HG02970 (cell line): ENCODE data around the gene LRRC4C.

Experiments used
- ATAC-seq: cut with Tn5 transposase; IDR thresholded peaks from one replicate; pipeline ENCODE4 v1.9.1; 2021; ENCODE audit warnings: mild to moderate bottlenecking, moderate library complexity, moderate number of reproducible peaks; ENCODE audit not compliant: unreplicated experiment, low FRiP score

The LRRC4C gene

DNA sequence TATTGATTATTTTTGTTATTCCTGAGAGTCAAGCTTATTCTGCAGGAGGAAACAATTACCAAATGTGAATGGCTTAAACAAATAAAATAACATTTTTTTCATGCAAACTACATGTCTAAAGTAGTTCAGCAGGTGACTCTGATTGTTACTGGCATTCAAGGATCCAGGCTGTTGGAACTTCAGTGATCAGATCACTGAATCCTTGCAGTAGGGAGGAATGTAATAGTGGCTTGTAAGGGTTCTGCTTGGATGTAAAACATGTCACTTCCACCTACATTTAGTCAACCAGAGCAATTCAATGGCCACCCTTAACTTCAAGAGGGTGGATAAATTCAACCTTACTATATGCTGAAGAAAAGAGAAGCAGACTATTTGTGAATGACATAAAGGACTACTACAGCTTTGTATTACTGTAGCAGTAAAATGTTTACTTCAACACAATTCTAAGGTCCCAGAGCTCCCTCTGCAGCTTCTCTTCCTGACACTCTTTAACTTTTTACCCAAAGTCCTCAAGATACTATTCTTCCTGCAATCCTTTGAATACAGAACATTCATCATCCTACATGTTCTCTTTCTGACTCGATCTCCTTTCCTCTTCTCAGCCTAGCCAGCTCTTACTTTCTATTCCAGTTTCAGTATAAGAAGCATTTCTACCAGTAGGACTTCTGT lies 284.0 kb downstream of the LRRC4C start:
- no peak for ATAC-seq

DNA sequence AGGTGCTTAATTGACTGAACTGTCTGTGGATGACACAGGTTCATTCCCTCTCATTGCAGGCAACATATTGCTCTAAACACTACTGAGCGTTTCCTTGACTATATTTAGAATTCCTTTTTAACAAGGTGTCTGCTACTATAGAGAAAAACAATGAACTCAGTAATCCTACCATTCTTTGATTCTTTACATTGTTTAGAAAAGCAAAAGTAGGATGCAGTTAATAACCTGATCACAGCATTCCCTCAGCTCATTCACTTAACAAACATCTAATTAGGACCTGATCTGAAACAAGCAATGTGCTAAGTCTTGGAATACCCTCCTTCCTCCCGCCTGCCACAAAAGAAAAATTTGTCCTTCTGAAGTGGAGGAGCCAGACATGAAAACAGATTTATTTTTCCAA lies 313.1 kb downstream of the LRRC4C start:
- no peak for ATAC-seq

DNA sequence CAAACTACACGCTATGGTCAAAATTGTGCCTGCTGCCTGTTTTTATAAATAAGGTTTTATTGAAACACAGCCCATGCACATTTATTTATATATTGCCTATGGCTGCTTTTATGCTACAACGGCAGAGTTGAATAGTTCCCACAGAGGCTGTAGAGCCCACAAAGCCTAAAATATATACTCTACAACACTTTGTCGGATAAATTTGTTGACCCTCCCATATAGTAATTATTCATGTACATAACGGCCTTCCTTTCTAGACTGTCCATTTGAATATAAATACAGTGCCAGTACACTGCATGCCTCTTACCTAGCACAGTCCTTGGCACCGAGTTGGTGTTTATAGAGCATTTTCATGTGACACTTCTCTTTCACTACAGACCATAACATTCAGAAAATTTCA lies 314.0 kb downstream of the LRRC4C start:
- ATAC-seq: no peak

DNA sequence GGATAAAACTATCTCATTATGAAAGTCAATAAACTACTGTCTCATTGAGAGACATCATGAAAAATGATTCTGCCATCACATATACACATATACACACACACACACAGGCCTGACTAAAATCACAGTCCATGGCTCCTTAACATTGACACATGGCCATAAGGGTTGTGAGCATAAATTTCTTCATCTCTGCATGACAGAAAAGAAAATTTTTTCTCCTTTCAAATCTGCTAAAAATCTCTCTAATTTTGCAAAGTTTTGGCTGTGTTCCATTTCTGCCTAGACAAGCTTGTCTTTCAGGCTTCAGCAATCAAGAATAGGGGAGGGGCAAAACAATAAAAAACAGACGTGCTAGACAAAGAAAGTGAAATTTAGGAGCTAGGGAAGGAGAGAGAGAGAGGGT lies 324.5 kb downstream of the LRRC4C start:
- no peak for ATAC-seq

DNA sequence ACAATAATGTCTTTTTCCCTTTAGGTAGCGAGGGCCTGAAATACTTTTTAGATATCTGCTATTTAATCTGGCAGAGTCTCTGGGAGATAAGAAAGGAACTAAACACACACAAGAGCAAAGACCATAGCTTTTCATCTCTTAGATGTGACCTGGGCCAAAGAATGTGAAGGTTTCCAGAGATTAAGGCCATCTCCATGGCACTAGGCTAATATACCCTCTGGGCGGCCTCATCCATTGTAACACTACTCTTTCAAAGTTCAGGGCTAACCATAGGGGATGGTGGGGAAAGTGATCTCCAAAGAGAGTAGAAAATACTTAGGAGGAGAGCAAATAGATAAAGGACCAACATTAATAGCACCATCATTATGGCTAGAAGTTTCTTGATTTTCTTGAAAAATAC lies 326.4 kb downstream of the LRRC4C start:
- no peak for ATAC-seq

DNA sequence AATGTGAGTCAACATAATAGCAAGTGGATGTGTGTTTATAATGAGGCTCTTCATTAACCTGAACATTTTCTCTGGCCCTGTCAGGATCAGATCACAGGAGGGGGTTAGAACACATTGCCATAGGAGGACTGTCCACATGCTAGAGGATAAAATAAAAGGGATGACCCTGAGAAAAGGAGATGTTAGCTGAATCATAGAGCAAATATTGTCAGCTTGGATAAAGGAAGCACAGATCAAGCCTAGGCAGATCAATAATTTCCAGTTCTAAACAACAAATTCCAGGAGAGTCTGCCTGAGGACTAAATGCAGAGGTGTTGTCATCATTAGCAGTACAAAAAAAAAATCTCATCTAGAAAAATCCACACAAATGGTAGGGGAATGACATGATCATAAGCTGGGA lies 337.9 kb downstream of the LRRC4C start:
- ATAC-seq: no peak

DNA sequence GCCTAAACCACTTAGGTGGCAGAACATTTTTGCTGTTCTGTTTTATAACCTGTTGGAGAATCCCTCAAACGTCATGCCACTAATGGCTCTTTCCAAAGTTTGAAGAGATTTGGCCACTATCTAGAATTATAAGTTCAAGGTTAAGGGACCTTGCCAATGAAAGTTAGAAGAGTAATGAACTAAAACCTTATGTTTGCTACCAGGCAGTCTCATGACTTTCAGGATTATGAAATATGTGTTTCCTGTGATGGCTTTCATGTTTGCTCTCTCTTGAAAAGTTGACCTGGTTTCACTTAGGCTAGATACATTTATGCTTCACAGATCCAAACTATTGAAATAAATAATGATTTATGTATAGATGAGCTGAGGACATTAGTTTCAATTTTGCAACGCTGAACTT lies 340.0 kb downstream of the LRRC4C start:
- ATAC-seq: no peak

DNA sequence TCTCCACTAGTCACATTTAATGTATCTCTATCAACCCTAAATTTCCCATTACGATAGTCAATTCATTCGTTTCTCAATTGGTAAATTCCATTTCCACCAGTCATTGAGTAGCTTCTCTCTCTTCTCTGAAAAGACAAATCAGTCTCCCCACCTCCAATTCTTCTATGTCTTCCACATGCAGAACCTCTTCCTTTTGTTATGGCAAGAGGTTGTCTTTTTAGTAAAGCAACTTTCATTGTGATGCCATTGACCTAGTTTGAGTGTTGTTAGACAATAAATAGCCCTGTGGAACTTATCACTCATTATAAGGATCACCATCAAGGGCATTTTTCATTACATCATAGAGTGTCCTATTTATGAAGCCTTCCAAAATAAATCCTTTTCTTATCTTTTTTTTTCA lies 340.9 kb downstream of the LRRC4C start:
- ATAC-seq: no peak

DNA sequence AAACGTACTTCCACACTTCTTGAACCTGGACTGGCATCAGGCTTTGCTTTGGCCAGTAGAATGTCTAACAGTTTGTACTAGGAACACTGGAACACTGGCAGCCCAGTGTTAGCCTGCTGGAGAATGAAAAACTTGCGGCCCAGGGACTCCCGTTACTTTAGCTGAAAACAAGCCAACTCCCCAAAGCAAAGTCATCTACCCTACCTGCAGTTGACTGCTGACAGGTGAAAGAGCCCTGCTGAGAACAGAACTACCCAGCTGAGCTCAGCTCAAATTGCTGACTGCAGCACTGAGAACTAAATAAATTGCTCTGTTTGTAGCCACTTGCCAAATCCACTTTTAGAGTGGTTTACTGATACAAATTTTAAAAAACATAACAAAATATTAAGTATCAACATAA lies 342.5 kb downstream of the LRRC4C start:
- ATAC-seq: no peak

DNA sequence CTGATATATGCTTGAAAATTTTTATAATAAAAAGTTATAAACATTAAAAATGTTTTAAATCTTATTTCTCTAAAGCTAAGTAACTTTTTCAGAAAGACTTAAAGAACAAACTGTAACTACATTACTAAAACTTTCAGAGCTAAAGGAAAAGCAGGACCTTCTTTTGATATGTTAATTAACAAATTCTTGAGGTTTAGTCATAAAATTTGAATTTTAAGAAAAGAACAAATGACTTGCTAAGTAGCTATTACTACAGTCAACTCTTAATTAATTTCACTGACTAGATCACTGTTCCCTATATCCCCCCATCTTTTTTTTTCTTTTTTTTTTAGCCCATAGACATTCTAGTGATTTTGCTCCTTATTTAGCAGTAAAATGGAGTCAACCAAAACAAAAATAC lies 344.4 kb downstream of the LRRC4C start:
- ATAC-seq: no peak

DNA sequence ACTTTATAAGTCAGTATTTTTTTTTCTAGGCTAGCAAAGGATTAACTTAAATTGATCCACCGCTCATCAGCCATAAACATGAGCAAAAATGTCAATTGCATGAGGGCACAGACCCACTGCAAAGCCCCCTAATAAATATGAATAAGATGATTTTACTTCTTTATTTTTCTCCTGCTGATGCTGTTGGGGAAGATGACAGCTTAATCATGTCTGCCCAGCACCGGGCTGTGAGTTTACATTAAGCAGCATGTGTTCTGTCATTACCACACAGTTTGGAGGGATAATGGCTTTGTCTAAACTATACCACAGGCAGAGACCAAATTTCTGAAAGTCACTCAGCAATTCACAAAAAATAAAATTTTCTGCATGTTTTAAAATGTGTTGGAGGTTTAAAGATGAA lies 346.3 kb downstream of the LRRC4C start:
- no peak for ATAC-seq

DNA sequence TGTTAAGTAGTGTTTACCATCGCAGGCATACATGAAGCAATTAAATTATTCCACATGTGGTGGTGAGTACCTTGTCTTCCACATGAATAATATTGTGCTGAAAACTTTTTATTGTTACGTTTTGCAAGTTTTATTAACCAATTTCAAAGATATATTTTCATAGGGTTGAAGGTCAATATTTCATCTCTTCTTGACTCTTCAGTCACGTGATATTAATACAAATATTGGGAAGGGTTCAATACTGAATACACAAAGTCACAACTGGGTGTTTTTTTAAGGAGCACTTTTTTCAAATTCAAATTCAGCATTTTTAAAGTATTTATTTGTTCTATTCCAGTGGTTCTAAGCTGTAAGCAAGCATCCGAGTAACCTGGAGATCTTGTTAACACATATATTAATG lies 348.9 kb downstream of the LRRC4C start:
- ATAC-seq: no peak

DNA sequence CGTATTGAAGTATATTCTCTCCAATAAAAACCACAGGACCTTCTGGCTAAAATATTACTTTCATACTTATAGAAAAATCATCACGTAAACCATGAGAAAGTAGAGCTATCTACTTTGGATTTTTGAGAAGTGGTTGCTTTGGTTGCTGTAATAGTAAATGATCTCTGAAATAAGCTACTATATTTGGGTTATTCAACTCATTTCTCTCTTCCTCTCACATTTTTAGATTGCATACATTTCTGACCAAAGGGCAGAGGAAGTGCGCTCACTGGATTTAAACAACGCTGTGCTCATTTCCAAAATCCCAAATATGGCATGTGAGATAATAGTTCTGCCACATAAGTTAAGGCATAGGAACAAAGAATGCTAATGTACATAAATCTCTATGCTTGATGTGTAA lies 357.0 kb downstream of the LRRC4C start:
- no peak for ATAC-seq

DNA sequence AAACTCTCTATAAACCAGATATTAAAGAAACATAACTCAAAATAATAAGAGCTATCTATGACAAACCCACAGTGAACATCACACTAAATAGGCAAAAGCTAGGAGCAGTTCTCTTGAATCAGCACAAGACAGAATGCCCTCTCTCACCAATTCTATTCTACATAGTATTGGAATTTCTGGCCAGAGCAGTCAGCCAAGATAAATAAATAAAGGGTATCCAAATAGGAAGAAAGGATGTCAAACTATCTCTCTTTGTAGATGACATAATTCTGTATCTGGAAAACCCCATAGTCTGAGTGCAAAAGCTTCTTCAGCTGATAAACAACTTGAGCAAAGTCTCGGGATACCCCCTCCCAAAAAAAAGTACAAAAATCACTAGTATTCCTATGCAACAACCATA lies 359.8 kb downstream of the LRRC4C start:
- no peak for ATAC-seq

DNA sequence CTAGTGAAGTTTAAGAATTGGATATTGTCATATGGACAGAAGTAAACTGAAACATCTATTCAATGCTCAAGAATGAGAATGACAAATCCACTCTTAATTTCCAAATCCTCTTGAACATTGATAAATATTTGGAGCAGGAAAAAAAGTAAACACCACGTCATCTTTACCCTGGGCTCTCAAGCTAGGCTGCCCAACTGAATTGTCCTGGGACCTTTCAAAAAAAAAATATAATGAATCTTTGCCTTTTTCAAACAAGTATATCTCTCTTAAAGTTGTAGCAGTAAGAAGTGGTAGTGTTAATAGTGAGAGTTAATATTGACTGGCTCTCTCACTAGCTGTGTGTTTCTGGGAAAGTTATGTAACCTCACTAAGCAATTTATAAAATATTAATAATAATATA lies 374.3 kb downstream of the LRRC4C start:
- ATAC-seq: no peak

DNA sequence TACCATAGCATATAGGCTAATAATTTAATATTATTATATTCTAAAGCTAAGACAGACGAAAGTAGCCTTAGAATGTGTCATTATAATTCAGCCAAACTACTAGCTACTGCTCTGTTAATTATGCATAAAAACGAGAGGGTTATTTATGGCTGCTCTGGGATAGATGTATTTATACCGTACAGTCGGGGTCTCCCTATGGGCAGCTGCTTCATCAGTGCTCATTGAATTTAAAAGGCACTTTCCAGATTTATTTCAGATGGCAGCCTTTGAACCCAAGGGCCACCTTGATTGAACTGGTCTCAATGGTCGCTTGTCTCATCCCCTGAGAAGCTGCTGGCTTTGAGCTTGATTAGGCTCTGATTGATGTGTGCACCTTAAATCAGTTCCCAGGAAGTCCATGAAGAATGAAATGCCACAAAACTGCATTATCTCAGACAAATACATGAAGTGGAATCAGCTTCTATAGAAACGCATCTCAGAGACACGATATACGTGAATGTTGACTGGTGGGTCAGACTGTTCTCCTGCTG lies 377.6 kb downstream of the LRRC4C start:
- ATAC-seq: no peak

DNA sequence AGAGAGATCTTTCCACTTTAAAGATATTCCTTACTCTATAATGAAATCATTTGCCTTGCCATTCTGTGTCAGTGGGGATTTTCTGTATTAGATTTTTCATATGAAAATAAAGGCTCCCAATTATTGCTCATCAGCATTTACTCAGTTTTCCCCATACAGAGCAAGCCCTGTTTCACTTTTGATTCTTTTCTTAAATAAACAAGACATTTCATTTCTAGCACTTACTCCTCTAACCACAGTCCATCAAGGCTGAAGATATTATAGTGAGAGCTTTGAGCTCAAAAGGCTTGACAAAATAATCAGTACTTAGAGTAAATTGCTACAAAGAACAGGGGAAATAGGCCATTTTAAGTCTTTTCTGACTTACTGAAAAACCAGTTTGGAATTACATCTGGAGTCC lies 385.1 kb downstream of the LRRC4C start:
- no peak for ATAC-seq

DNA sequence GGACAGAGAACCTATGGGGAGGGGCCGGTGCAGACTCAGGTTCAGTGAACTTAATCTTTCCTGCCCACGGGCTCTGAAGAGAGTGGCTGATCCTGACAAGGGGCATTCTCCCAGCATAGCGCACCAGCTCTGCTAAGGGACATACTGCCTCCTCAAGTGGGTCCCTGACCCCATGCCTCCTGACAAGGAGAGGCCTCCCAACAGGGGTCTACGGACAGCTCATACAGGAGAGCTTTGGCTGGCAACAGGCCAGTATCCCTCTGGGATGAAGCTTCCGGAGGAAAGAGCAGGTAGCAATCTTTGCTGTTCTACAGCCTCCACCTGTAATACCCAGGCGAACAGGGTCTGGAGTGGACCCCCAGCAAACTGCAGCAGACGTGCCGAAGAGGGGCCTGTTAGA lies 394.0 kb downstream of the LRRC4C start:
- no peak for ATAC-seq

DNA sequence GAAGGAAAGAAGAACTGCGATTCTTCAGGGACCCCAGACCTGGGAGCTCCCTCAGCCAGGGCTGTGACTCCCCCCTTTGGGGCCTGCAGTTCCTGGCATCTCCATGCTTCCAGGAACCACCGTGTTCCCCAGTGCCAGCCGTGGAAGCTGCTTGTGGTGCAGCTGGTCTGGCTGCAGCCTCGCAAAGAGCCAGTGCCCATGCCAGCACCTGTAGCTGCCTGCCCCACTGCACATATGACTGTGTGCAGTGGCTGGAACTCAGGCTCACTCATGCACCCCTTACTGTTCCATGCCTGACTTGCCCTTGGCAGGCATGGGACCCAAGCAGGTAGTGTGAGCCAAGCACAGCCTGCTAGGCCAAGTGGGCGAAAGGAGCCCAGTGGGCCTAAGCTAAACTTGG lies 401.3 kb downstream of the LRRC4C start:
- ATAC-seq: no peak

DNA sequence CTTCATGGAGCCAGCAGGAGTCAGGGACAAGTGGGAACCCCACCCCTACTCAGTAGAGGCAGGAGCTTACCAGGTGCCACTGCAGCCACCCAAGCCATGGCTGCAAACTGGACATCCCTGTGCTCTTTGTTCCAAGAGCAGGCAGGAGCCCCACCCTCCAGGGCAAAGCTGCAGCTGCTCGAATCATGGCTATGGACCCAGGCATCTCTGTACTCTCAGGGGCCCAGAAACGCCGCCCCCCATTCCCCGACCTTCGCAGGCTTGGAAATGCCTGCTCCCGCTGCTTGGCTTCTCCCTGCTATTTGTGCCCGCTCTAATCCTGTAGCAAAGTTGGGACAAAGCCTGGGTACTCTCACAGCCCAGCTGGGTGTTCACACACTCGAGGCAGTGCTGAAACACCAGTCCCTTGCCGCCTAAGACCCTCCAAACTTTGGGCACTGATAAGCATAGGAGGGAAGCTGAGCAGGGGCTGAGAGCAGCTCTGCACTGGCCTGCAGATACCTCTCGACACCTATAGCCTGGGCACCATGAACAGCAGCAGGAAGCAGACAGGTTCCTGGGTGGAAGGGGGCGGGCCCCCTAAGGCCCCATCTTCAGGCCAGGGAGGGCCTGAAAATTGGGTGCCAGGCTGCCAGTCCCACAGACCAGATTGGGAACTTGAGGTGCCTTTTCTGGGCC lies 402.4 kb downstream of the LRRC4C start:
- no peak for ATAC-seq

DNA sequence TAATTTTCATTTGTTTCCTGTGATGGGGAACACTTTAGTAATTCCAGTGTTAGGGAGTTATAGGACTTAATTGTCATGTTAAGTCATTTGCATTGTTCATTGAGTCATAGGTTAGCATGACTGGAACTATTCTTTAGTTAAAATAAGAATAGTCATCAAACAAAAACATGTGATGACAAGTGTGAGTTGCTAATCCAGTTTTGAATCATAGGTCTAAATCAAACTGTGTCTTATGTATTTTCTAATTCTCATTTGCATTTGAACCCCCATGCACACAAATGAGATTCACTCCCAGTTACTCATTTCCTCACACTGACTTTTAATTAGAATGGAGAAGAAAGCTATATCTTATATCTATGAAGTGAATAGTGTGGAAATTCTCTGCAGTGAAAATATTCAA lies 405.6 kb downstream of the LRRC4C start:
- ATAC-seq: no peak

DNA sequence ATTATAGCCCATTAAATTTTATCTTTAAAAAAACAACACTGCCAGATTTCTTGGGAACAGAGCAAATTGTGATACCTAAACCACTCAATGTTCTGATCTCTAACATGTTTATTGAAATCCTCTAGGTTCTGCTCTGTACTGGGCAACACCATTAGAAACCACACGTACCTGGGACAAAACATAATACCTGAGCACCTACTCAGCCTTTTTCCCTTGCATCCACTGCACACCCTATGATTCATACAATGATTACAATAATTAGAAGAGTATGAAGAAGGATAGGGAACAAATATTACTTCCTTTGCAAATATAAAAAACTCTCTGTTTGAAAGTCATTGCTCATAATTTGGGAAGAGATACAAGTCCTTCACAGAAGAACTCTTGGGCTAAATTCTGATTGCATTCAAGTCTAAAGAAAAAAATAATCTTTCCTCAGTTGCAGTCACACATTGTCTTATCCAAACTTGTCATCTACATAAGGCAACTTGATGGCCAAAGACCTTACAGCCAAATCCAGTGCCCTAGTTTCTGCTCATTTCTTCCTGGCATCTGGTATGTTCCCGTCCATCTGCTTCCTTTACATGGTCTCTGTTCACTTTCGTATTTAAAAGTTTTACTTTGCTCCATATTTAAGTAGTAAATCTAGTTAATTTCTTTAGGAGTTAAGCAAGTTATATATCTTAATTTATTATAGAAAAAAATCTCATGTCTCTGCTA lies 407.4 kb downstream of the LRRC4C start:
- ATAC-seq: no peak
